ENCODE measurements around the gene SCGB3A2. TPM values are rescaled to one million over a fixed set of nuclear protein-coding genes. Genes with fewer than 3 reads are reported as not detected.

Gene SCGB3A2
- polyA plus RNA-seq, 3 donors: 1.3 to 15.9 (median 9.3) TPM

GRCh38 chr5:147918101-147918685 lies 39.7 kb downstream of the SCGB3A2 start:
- Histone ChIP-seq H3K9ac (ENCODE audit: insufficient read depth, low read length, poor library complexity, severe bottlenecking) (no peak overlapping the region), H3K27me3 (ENCODE audit: control insufficient read depth in 2 of 2, insufficient read depth in 2 of 2, low read length in 2 of 2) (no peaks in the 10 kb centered on the region), H3K79me2 (ENCODE audit: insufficient read depth, low read length) (no peaks in the 10 kb centered on the region), H3K4me3 (replicated peaks in 1 of 3; ENCODE audit: low read depth in 2 of 3, low read length in 3 of 3) (no peak overlapping the region), H3K9me3 (replicated peaks in 1 of 2; ENCODE audit: control insufficient read depth in 1 of 2, insufficient read depth in 1 of 2, low read length in 2 of 2) (no peaks in the 10 kb centered on the region), H3K27ac (ENCODE audit: low read depth in 1 of 2, low read length in 2 of 2) (no peak overlapping the region), H4K20me1 (ENCODE audit: insufficient read depth, low read length) (no peaks in the 10 kb centered on the region), H2AFZ (ENCODE audit: insufficient read depth, low read depth, low read length, poor library complexity, severe bottlenecking) (no peak overlapping the region), H3K4me1 (ENCODE audit: control insufficient read depth in 1 of 2, insufficient read depth in 2 of 2, low read length in 2 of 2) (peaks cover 4 to 8% of the 10 kb centered on the region in 2 donors), H3K4me2 (replicated peaks; ENCODE audit: extremely low read depth, low read length, poor library complexity, severe bottlenecking) (no peak overlapping the region), H3K36me3 (replicated peaks in 1 of 2; ENCODE audit: control insufficient read depth in 1 of 2, insufficient read depth in 2 of 2, low read length in 2 of 2) (no peaks in the 10 kb centered on the region)
- Mint-ChIP-seq H3K36me3 (no peaks in the 10 kb centered on the region), H3K9me3 (peaks cover 0 to 5% (median 0%) of the 10 kb centered on the region in 7 donors), H3K27me3 (ENCODE audit: low read depth in 3 of 3) (peaks cover 0 to 3% (median 0%) of the 10 kb centered on the region in 3 donors), H3K4me1 (peaks cover 13% of the 10 kb centered on the region), H3K4me3 (no peak overlapping the region), H3K27ac (no peak overlapping the region)
- WGBS (ENCODE audit: insufficient coverage): no CpG with 5 or more reads among the region's 2 CpGs
- TF ChIP-seq CTCF (IDR thresholded peaks at IDR 0.05): no peak
- intact Hi-C loops (cut with micrococcal nuclease): no loop called here
- no peak for DNase-seq

- no peaks in the 10 kb centered on the region for H3K36me3 ChIP-seq (replicated peaks in 1 of 2; ENCODE audit: control insufficient read depth in 1 of 2, insufficient read depth in 2 of 2, low read length in 2 of 2)
- H3K9me3 ChIP-seq (replicated peaks in 1 of 2; ENCODE audit: control insufficient read depth in 1 of 2, insufficient read depth in 1 of 2, low read length in 2 of 2): no peaks in the 10 kb centered on the region
- Mint-ChIP-seq H3K27me3 (ENCODE audit: low read depth in 3 of 3) (peaks cover 0 to 3% (median 0%) of the 10 kb centered on the region in 3 donors), H3K36me3 (no peaks in the 10 kb centered on the region), H3K4me3 (no peak overlapping the region), H3K9me3 (peaks cover 0 to 5% (median 0%) of the 10 kb centered on the region in 7 donors), H3K4me1 (peaks cover 13% of the 10 kb centered on the region), H3K27ac (peak overlapping the region in 1 of 7 donors; percentile 31)
- no peak for DNase-seq
- TF ChIP-seq CTCF (IDR thresholded peaks at IDR 0.05): no peak
- no peaks in the 10 kb centered on the region for H3K79me2 ChIP-seq (ENCODE audit: insufficient read depth, low read length)
- no peak overlapping the region for H3K9ac ChIP-seq (ENCODE audit: insufficient read depth, low read length, poor library complexity, severe bottlenecking)
- H3K4me3 ChIP-seq (replicated peaks in 1 of 3; ENCODE audit: low read depth in 2 of 3, low read length in 3 of 3): no peak overlapping the region
- no peak overlapping the region for H3K4me2 ChIP-seq (replicated peaks; ENCODE audit: extremely low read depth, low read length, poor library complexity, severe bottlenecking)
- no peaks in the 10 kb centered on the region for H3K27me3 ChIP-seq (ENCODE audit: control insufficient read depth in 2 of 2, insufficient read depth in 2 of 2, low read length in 2 of 2)
- intact Hi-C loops (cut with micrococcal nuclease): no loop called here
- H2AFZ ChIP-seq (ENCODE audit: insufficient read depth, low read depth, low read length, poor library complexity, severe bottlenecking): no peak overlapping the region
- H4K20me1 ChIP-seq (ENCODE audit: insufficient read depth, low read length): no peaks in the 10 kb centered on the region
- H3K4me1 ChIP-seq (ENCODE audit: control insufficient read depth in 1 of 2, insufficient read depth in 2 of 2, low read length in 2 of 2): peaks cover 4 to 8% of the 10 kb centered on the region in 2 donors
- WGBS (ENCODE audit: insufficient coverage): no CpG with 5 or more reads among the region's 3 CpGs
- H3K27ac ChIP-seq (ENCODE audit: low read depth in 1 of 2, low read length in 2 of 2): no peak overlapping the region
Measured at GRCh38 chr5:147918899-147919298, 40.4 kb downstream of the SCGB3A2 start.
